ENCODE data around the gene NLGN4Y.

The NLGN4Y gene

GRCh38 chrY:14748329-14748728, 224.0 kb downstream of the NLGN4Y start:
- no peaks in the 10 kb centered on the region for H3K9me3 Mint-ChIP-seq
- H3K4me3 Mint-ChIP-seq, result no peak overlapping the region
- ATAC-seq (replicated peaks), result no peak
- H3K36me3 Mint-ChIP-seq (ENCODE audit: insufficient read depth), result no peaks in the 10 kb centered on the region
- H3K27me3 Mint-ChIP-seq, result no peaks in the 10 kb centered on the region
- H3K4me1 Mint-ChIP-seq (ENCODE audit: low read depth in 2 of 2), result no peaks in the 10 kb centered on the region
- no peak overlapping the region for H3K27ac Mint-ChIP-seq
- no peak for DNase-seq

- no peaks in the 10 kb centered on the region for H3K27me3 Mint-ChIP-seq
- DNase-seq (no peak), ATAC-seq (replicated peaks) (no peak)
- H3K27ac Mint-ChIP-seq, result no peak overlapping the region
- H3K9me3 Mint-ChIP-seq, result no peaks in the 10 kb centered on the region
- H3K4me1 Mint-ChIP-seq (ENCODE audit: low read depth in 2 of 2), result peaks cover 0 to 6% of the 10 kb centered on the region in 2 donors
- peaks cover 3% of the 10 kb centered on the region for H3K36me3 Mint-ChIP-seq (ENCODE audit: insufficient read depth)
- no peak overlapping the region for H3K4me3 Mint-ChIP-seq
Observed at GRCh38 chrY:14755571-14755970, 231.2 kb downstream of the NLGN4Y start.

GRCh38 chrY:14762903-14763302, 238.6 kb downstream of the NLGN4Y start:
- no peak overlapping the region for H3K4me3 Mint-ChIP-seq
- no peak for DNase-seq
- no peaks in the 10 kb centered on the region for H3K4me1 Mint-ChIP-seq (ENCODE audit: low read depth in 2 of 2)
- no peaks in the 10 kb centered on the region for H3K36me3 Mint-ChIP-seq (ENCODE audit: insufficient read depth)
- no peak for ATAC-seq (replicated peaks)
- no peak overlapping the region for H3K27ac Mint-ChIP-seq
- H3K9me3 Mint-ChIP-seq, result no peaks in the 10 kb centered on the region
- no peaks in the 10 kb centered on the region for H3K27me3 Mint-ChIP-seq

GRCh38 chrY:14763600-14763999, 239.3 kb downstream of the NLGN4Y start:
- Mint-ChIP-seq H3K36me3 (ENCODE audit: insufficient read depth) (no peaks in the 10 kb centered on the region), H3K4me1 (ENCODE audit: low read depth in 2 of 2) (no peaks in the 10 kb centered on the region), H3K27ac (no peak overlapping the region), H3K4me3 (no peak overlapping the region), H3K27me3 (no peaks in the 10 kb centered on the region), H3K9me3 (no peaks in the 10 kb centered on the region)
- ATAC-seq (replicated peaks) (no peak), DNase-seq (no peak)

GRCh38 chrY:14778208-14778607, 253.9 kb downstream of the NLGN4Y start:
- Mint-ChIP-seq H3K4me3 (no peak overlapping the region), H3K27ac (no peak overlapping the region), H3K9me3 (peaks cover 2 to 7% of the 10 kb centered on the region in 2 donors), H3K36me3 (ENCODE audit: insufficient read depth) (no peaks in the 10 kb centered on the region), H3K27me3 (no peaks in the 10 kb centered on the region), H3K4me1 (ENCODE audit: low read depth in 2 of 2) (no peaks in the 10 kb centered on the region)
- ATAC-seq (replicated peaks), result no peak
- DNase-seq, result no peak

- H3K9me3 Mint-ChIP-seq, result peaks cover 0 to 3% of the 10 kb centered on the region in 2 donors
- H3K36me3 Mint-ChIP-seq (ENCODE audit: insufficient read depth), result no peaks in the 10 kb centered on the region
- ATAC-seq (replicated peaks), result no peak
- no peak overlapping the region for H3K27ac Mint-ChIP-seq
- no peak for DNase-seq
- no peak overlapping the region for H3K4me3 Mint-ChIP-seq
- no peaks in the 10 kb centered on the region for H3K27me3 Mint-ChIP-seq
- H3K4me1 Mint-ChIP-seq (ENCODE audit: low read depth in 2 of 2), result no peaks in the 10 kb centered on the region
Observed at GRCh38 chrY:14793104-14793503, 268.8 kb downstream of the NLGN4Y start.

GRCh38 chrY:14793674-14794073, 269.3 kb downstream of the NLGN4Y start:
- Mint-ChIP-seq H3K36me3 (ENCODE audit: insufficient read depth) (no peaks in the 10 kb centered on the region), H3K27me3 (no peaks in the 10 kb centered on the region), H3K9me3 (peaks cover 0 to 1% of the 10 kb centered on the region in 2 donors), H3K4me1 (ENCODE audit: low read depth in 2 of 2) (no peaks in the 10 kb centered on the region), H3K4me3 (no peak overlapping the region), H3K27ac (no peak overlapping the region)
- DNase-seq (no peak), ATAC-seq (replicated peaks) (no peak)

- ATAC-seq (replicated peaks) (no peak), DNase-seq (no peak)
- Mint-ChIP-seq H3K27me3 (no peaks in the 10 kb centered on the region), H3K27ac (no peak overlapping the region), H3K9me3 (no peaks in the 10 kb centered on the region), H3K4me1 (ENCODE audit: low read depth in 2 of 2) (no peaks in the 10 kb centered on the region), H3K36me3 (ENCODE audit: insufficient read depth) (no peaks in the 10 kb centered on the region), H3K4me3 (no peak overlapping the region)
Observed at GRCh38 chrY:14798010-14798409, 273.7 kb downstream of the NLGN4Y start.

GRCh38 chrY:14801096-14801495, 276.8 kb downstream of the NLGN4Y start:
- DNase-seq (no peak), ATAC-seq (replicated peaks) (no peak)
- H3K27ac Mint-ChIP-seq, result no peak overlapping the region
- H3K4me1 Mint-ChIP-seq (ENCODE audit: low read depth in 2 of 2), result no peaks in the 10 kb centered on the region
- no peaks in the 10 kb centered on the region for H3K36me3 Mint-ChIP-seq (ENCODE audit: insufficient read depth)
- H3K27me3 Mint-ChIP-seq, result no peaks in the 10 kb centered on the region
- no peaks in the 10 kb centered on the region for H3K9me3 Mint-ChIP-seq
- H3K4me3 Mint-ChIP-seq, result no peak overlapping the region

GRCh38 chrY:14802125-14802524, 277.8 kb downstream of the NLGN4Y start:
- Mint-ChIP-seq H3K4me3 (no peak overlapping the region), H3K27me3 (no peaks in the 10 kb centered on the region), H3K36me3 (ENCODE audit: insufficient read depth) (no peaks in the 10 kb centered on the region), H3K4me1 (ENCODE audit: low read depth in 2 of 2) (no peaks in the 10 kb centered on the region), H3K9me3 (no peaks in the 10 kb centered on the region), H3K27ac (no peak overlapping the region)
- no peak for DNase-seq
- no peak for ATAC-seq (replicated peaks)

GRCh38 chrY:14804041-14804440, 279.7 kb downstream of the NLGN4Y start:
- Mint-ChIP-seq H3K36me3 (ENCODE audit: insufficient read depth) (no peaks in the 10 kb centered on the region), H3K27me3 (no peaks in the 10 kb centered on the region), H3K4me1 (ENCODE audit: low read depth in 2 of 2) (no peaks in the 10 kb centered on the region), H3K27ac (no peak overlapping the region), H3K4me3 (no peak overlapping the region), H3K9me3 (no peaks in the 10 kb centered on the region)
- no peak for ATAC-seq (replicated peaks)
- no peak for DNase-seq

- DNase-seq (no peak), ATAC-seq (replicated peaks) (no peak)
- H3K36me3 Mint-ChIP-seq (ENCODE audit: insufficient read depth), result no peaks in the 10 kb centered on the region
- no peaks in the 10 kb centered on the region for H3K9me3 Mint-ChIP-seq
- H3K4me1 Mint-ChIP-seq (ENCODE audit: low read depth in 2 of 2), result no peaks in the 10 kb centered on the region
- no peak overlapping the region for H3K4me3 Mint-ChIP-seq
- no peaks in the 10 kb centered on the region for H3K27me3 Mint-ChIP-seq
- no peak overlapping the region for H3K27ac Mint-ChIP-seq
Observed at GRCh38 chrY:14818452-14818851, 294.1 kb downstream of the NLGN4Y start.

- H3K36me3 Mint-ChIP-seq (ENCODE audit: insufficient read depth), result no peaks in the 10 kb centered on the region
- ATAC-seq (replicated peaks), result no peak
- no peak overlapping the region for H3K27ac Mint-ChIP-seq
- no peaks in the 10 kb centered on the region for H3K27me3 Mint-ChIP-seq
- H3K4me3 Mint-ChIP-seq, result no peak overlapping the region
- H3K9me3 Mint-ChIP-seq, result no peaks in the 10 kb centered on the region
- DNase-seq, result no peak
- no peaks in the 10 kb centered on the region for H3K4me1 Mint-ChIP-seq (ENCODE audit: low read depth in 2 of 2)
Observed at GRCh38 chrY:14822201-14822600, 297.9 kb downstream of the NLGN4Y start.

- no peaks in the 10 kb centered on the region for H3K4me1 Mint-ChIP-seq (ENCODE audit: low read depth in 2 of 2)
- ATAC-seq (replicated peaks), result no peak
- H3K4me3 Mint-ChIP-seq, result no peak overlapping the region
- no peaks in the 10 kb centered on the region for H3K36me3 Mint-ChIP-seq (ENCODE audit: insufficient read depth)
- no peaks in the 10 kb centered on the region for H3K9me3 Mint-ChIP-seq
- no peak for DNase-seq
- H3K27ac Mint-ChIP-seq, result no peak overlapping the region
- no peaks in the 10 kb centered on the region for H3K27me3 Mint-ChIP-seq
Observed at GRCh38 chrY:14822906-14823305, 298.6 kb downstream of the NLGN4Y start.

- Mint-ChIP-seq H3K36me3 (ENCODE audit: insufficient read depth) (no peaks in the 10 kb centered on the region), H3K27me3 (no peaks in the 10 kb centered on the region)
Observed at GRCh38 chrY:14824583-14824982, 300.3 kb downstream of the NLGN4Y start.

More at GRCh38 chrY:14824583-14824982, 300.3 kb downstream of the NLGN4Y start:
- Mint-ChIP-seq H3K4me3 (no peak overlapping the region), H3K27ac (no peak overlapping the region), H3K4me1 (ENCODE audit: low read depth in 2 of 2) (no peaks in the 10 kb centered on the region), H3K9me3 (no peaks in the 10 kb centered on the region)
- DNase-seq, result no peak
- ATAC-seq (replicated peaks), result no peak

Measured in effector memory CD8-positive, alpha-beta T cell (primary cell).